Measurements from ENCODE around the gene LAMP1.

LAMP1 gene

DNA sequence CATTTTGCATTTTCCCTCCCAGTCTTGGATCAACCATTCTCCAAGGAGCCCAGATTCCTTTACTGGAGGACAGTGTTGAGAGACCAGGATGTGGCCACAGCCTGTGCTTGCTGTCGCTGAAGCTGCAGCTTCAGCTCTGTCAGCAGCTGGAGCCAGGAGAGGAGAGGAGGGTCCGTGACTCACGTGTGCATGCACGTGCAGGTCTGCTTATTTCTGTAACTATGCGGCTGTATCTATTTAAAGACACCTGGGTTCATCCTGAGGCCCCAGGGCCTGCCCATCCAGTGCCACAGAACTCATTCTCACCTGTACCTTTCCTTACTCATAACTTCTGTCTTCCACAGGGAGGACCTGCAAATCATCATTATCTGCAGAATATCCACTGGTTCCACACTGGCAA, 8.2 kb upstream of the LAMP1 start:
- ATAC-seq (ENCODE audit: low read depth): peak; percentile 79

DNA sequence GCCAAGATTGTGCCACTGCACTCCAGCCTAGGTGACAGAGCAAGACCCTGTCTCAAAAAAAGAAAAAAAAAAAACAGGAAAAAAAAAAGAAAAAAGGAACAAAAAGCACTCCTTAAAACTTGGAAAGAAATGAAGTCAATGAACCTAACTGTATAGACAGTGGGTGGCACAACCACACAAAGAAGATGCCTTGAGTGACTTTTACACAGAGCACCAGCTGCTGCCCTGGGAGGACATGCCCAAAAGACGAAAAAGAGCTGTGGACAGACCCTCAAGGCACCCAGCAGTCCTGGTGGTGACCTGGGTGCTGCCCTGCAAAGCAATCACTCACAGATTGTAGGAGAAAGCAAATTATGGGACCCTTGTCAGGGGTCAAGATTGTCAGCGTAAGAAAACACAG, 5.9 kb upstream of the LAMP1 start:
- peaks cover 3% of the 10 kb centered on the region for H3K9me3 ChIP-seq (ENCODE audit: severe bottlenecking)
- no peak for DNase-seq (ENCODE audit: low spot score)
- H3K36me3 ChIP-seq (ENCODE audit: low read depth): no peaks in the 10 kb centered on the region
- no peaks in the 10 kb centered on the region for H3K4me1 ChIP-seq (ENCODE audit: insufficient read depth, poor library complexity, severe bottlenecking)
- H3K27ac ChIP-seq (ENCODE audit: poor library complexity, severe bottlenecking): no peak overlapping the region
- no peak overlapping the region for H3K4me3 ChIP-seq (ENCODE audit: severe bottlenecking)
- no peak for ATAC-seq (ENCODE audit: low read depth)
- TF ChIP-seq, protein P1, sequence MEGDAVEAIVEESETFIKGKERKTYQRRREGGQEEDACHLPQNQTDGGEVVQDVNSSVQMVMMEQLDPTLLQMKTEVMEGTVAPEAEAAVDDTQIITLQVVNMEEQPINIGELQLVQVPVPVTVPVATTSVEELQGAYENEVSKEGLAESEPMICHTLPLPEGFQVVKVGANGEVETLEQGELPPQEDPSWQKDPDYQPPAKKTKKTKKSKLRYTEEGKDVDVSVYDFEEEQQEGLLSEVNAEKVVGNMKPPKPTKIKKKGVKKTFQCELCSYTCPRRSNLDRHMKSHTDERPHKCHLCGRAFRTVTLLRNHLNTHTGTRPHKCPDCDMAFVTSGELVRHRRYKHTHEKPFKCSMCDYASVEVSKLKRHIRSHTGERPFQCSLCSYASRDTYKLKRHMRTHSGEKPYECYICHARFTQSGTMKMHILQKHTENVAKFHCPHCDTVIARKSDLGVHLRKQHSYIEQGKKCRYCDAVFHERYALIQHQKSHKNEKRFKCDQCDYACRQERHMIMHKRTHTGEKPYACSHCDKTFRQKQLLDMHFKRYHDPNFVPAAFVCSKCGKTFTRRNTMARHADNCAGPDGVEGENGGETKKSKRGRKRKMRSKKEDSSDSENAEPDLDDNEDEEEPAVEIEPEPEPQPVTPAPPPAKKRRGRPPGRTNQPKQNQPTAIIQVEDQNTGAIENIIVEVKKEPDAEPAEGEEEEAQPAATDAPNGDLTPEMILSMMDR (IDR thresholded peaks at IDR 0.05; ENCODE audit: poor library complexity, severe bottlenecking): no peak
- H3K27me3 ChIP-seq (ENCODE audit: insufficient read depth, poor library complexity, severe bottlenecking): no peaks in the 10 kb centered on the region

More for the DNA sequence above, 8.2 kb upstream of the LAMP1 start:
- Histone ChIP-seq H3K27ac (ENCODE audit: poor library complexity, severe bottlenecking) (no peak overlapping the region), H3K27me3 (ENCODE audit: insufficient read depth, poor library complexity, severe bottlenecking) (no peaks in the 10 kb centered on the region), H3K4me1 (ENCODE audit: insufficient read depth, poor library complexity, severe bottlenecking) (no peaks in the 10 kb centered on the region), H3K36me3 (ENCODE audit: low read depth) (no peaks in the 10 kb centered on the region), H3K4me3 (ENCODE audit: severe bottlenecking) (no peak overlapping the region), H3K9me3 (ENCODE audit: severe bottlenecking) (peaks cover 3% of the 10 kb centered on the region)
- no peak for DNase-seq (ENCODE audit: low spot score)
- TF ChIP-seq, protein P1 (IDR thresholded peaks at IDR 0.05; ENCODE audit: poor library complexity, severe bottlenecking): no peak

DNA sequence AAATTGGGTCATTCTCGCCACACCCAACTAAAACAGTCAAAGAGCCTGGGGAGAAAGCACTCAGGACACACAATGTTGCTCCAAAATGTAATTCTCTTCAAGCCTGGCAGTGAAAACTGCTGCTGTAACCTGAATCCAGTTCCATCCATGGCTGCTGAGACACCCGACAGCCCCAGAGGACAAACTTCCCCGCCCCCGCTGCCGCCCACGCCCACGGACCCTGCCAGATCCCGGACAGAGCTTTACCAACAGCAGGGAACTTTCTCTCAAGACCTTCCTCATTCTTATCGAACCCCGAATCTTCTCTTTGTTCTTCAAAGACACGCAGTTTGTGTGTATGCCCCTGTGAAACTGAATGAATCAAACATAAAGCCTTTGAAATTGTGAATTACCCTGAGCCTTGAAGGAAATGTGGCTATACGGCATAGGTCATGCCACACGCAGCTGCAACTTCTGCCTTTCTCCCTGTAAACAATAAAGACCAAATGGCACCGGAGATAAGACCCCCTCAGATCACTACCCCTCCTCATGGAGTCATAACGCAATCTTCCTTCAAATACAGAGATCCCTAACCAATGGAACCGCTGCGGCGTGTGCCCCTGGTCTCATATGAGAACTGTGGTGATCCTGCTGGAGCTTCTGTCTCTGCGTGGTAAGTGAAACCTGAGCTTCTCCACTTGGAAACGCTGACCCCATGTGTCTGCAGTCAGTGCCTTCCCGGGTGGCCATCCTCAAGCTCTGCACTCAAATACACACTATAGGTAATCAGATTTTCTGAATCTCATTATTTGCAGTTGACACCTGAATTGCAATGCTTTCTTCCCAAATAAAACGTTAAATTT, 4.8 kb upstream of the LAMP1 start:
- Histone ChIP-seq H3K4me1 (ENCODE audit: insufficient read depth, poor library complexity, severe bottlenecking) (no peaks in the 10 kb centered on the region), H3K27me3 (ENCODE audit: insufficient read depth, poor library complexity, severe bottlenecking) (no peaks in the 10 kb centered on the region), H3K4me3 (ENCODE audit: severe bottlenecking) (no peak overlapping the region), H3K36me3 (ENCODE audit: low read depth) (no peaks in the 10 kb centered on the region), H3K27ac (ENCODE audit: poor library complexity, severe bottlenecking) (no peak overlapping the region), H3K9me3 (ENCODE audit: severe bottlenecking) (peaks cover 3% of the 10 kb centered on the region)
- ATAC-seq (ENCODE audit: low read depth): peak; percentile 28; the same call in 2 of the 3 replicates
- no peak for DNase-seq (ENCODE audit: low spot score)
- TF ChIP-seq, protein P1 (IDR thresholded peaks at IDR 0.05; ENCODE audit: poor library complexity, severe bottlenecking): no peak

DNA sequence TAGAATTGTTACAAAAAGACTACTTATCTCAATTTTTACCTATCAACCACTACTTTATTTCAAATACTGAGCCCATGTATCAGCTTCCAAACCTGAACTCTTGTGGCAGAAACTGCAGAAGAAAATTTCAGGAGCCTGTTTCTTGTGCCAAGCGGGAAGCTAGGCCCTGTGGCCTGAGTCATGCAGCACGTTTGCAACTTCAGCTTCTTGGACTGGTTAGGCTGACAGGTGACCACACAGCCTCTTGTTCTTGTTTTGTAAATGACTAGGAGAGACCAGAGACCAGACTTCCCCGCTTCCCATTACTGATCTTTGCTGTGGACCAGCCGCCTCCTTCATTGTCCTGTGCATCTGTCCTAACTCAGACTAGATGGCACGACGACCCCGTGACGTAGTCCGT, 3.4 kb upstream of the LAMP1 start:
- Histone ChIP-seq H3K4me1 (ENCODE audit: insufficient read depth, poor library complexity, severe bottlenecking) (peaks cover 4% of the 10 kb centered on the region), H3K9me3 (ENCODE audit: severe bottlenecking) (no peaks in the 10 kb centered on the region), H3K36me3 (ENCODE audit: low read depth) (no peaks in the 10 kb centered on the region), H3K27me3 (ENCODE audit: insufficient read depth, poor library complexity, severe bottlenecking) (no peaks in the 10 kb centered on the region), H3K27ac (ENCODE audit: poor library complexity, severe bottlenecking) (no peak overlapping the region), H3K4me3 (ENCODE audit: severe bottlenecking) (no peak overlapping the region)
- ATAC-seq (ENCODE audit: low read depth) (no peak), DNase-seq (ENCODE audit: low spot score) (no peak)
- TF ChIP-seq, protein P1 (IDR thresholded peaks at IDR 0.05; ENCODE audit: poor library complexity, severe bottlenecking): no peak

DNA sequence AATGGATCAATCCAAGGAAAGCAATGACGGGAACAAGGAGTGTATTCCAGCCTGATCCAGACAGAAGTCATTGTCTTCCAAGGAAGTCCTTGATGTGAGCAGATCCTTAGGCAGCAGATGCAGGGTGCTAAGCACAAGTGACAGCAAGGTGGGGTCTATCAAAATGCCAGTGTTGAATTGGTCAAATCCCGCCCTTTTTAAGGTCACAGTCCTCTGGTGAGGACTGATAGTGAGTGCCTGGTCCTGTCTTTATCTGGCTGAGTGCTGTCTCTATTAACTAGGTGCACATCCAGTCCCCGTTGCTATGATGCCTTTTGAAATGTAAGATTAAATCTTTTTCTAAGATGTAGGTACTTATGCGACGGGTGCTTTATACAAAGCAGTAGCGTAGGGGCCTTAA, 1.3 kb upstream of the LAMP1 start:
- DNase-seq (ENCODE audit: low spot score): no peak
- TF ChIP-seq, protein P1 (IDR thresholded peaks at IDR 0.05; ENCODE audit: poor library complexity, severe bottlenecking): no peak
- peaks cover 7% of the 10 kb centered on the region for H3K4me1 ChIP-seq (ENCODE audit: insufficient read depth, poor library complexity, severe bottlenecking)
- no peak for ATAC-seq (ENCODE audit: low read depth)
- H3K36me3 ChIP-seq (ENCODE audit: low read depth): no peaks in the 10 kb centered on the region
- no peak overlapping the region for H3K4me3 ChIP-seq (ENCODE audit: severe bottlenecking)
- H3K9me3 ChIP-seq (ENCODE audit: severe bottlenecking): no peaks in the 10 kb centered on the region
- no peaks in the 10 kb centered on the region for H3K27me3 ChIP-seq (ENCODE audit: insufficient read depth, poor library complexity, severe bottlenecking)
- H3K27ac ChIP-seq (ENCODE audit: poor library complexity, severe bottlenecking): no peak overlapping the region
